OCI-LY1 (cell line): ENCODE data around the gene TULP4.

ENCODE experiments used
- H2AFZ ChIP-seq: fragments of 200-600 bp; sonication (generic), shearing (Covaris generic); 2 replicates; pipeline ENCODE4 v1.6.0; 2014; ENCODE audit warnings: antibody characterized with exemption, mild to moderate bottlenecking, low read length
- H3F3A ChIP-seq: fragments of 200-600 bp; sonication (generic), shearing (Covaris generic); 2 replicates; pipeline ENCODE4 v1.6.0; 2014; ENCODE audit warnings: mild to moderate bottlenecking, antibody characterized with exemption, low read length, moderate library complexity; ENCODE audit not compliant: insufficient read depth
- H3K27ac ChIP-seq: fragments of 200-600 bp; sonication (generic); 2 replicates; pipeline ENCODE4 v1.5.1; 2014; ENCODE audit warnings: low read length, mixed run types, mild to moderate bottlenecking, low read depth; ENCODE audit not compliant: poor library complexity, severe bottlenecking
- H3K27me3 ChIP-seq: fragments of 200-600 bp; sonication (generic); 2 replicates; pipeline ENCODE4 v1.6.0; 2014; ENCODE audit warnings: antibody characterized with exemption, mild to moderate bottlenecking, low read length, moderate library complexity; ENCODE audit not compliant: insufficient read depth
- H3K36me3 ChIP-seq: fragments of 200-600 bp; sonication (generic); 2 replicates; pipeline ENCODE4 v1.6.1; 2014; ENCODE audit warnings: mild to moderate bottlenecking, antibody characterized with exemption, low read length, moderate library complexity, mixed read lengths; ENCODE audit not compliant: insufficient read depth
- H3K4me1 ChIP-seq: fragments of 200-600 bp; sonication (generic); 2 replicates; pipeline ENCODE4 v1.5.1; 2014; ENCODE audit warnings: mild to moderate bottlenecking, low read length, moderate library complexity; ENCODE audit not compliant: insufficient read depth, severe bottlenecking
- H3K4me2 ChIP-seq: fragments of 200-600 bp; sonication (generic), shearing (Covaris generic); 2 replicates; pipeline ENCODE4 v1.6.1; 2014; ENCODE audit warnings: low read length
- H3K4me3 ChIP-seq: fragments of 200-600 bp; sonication (generic); 2 replicates; pipeline ENCODE4 v1.5.1; 2014; ENCODE audit warnings: low read length, low read depth, mild to moderate bottlenecking, mixed read lengths; ENCODE audit not compliant: poor library complexity, severe bottlenecking
- H3K79me2 ChIP-seq: fragments of 200-600 bp; shearing (Covaris generic); 2 replicates; pipeline ENCODE4 v1.6.1; 2016; ENCODE audit warnings: mixed run types, low read length, mixed read lengths; ENCODE audit not compliant: insufficient read depth
- H3K9ac ChIP-seq: fragments of 200-600 bp; sonication (generic), shearing (Covaris generic); 2 replicates; pipeline ENCODE4 v1.6.1; 2014; ENCODE audit warnings: mild to moderate bottlenecking, low read length, mixed read lengths
- H3K9me2 ChIP-seq: fragments of 200-600 bp; sonication (generic), shearing (Covaris generic); 2 replicates; pipeline ENCODE4 v1.6.1; 2014; ENCODE audit warnings: low read depth, mild to moderate bottlenecking, low read length, mixed read lengths
- H3K9me3 ChIP-seq: fragments of 200-600 bp; shearing (Covaris generic); 2 replicates; pipeline ENCODE4 v1.6.1; 2014; ENCODE audit warnings: low read length, mixed read lengths
- H4K20me1 ChIP-seq: fragments of 200-600 bp; sonication (generic), shearing (Covaris generic); 2 replicates; pipeline ENCODE4 v1.6.0; 2016; ENCODE audit warnings: mild to moderate bottlenecking, low read length; ENCODE audit not compliant: insufficient read depth
- EZH2 ChIP-seq: fragments of 200-600 bp; sonication (generic), shearing (Covaris generic); IDR thresholded peaks from 2 replicates; pipeline ENCODE4 v1.8.0; 2017; ENCODE audit warnings: borderline replicate concordance, mixed run types, mild to moderate bottlenecking, antibody characterized with exemption, low read length, moderate library complexity, mixed read lengths
- TF ChIP-seq, protein P1 (sequence below): fragments of 200-600 bp; sonication (generic), shearing (Covaris generic); IDR thresholded peaks from 2 replicates; pipeline ENCODE4 v1.5.1; 2017; ENCODE audit warnings: mild to moderate bottlenecking, antibody characterized with exemption, low read length, moderate library complexity, mixed read lengths

The TULP4 gene

GRCh38 chr6:158448856-158449255 lies 136.6 kb downstream of the TULP4 start:
- Histone ChIP-seq H3K79me2 (no peaks in the 10 kb centered on the region), H2AFZ (no peak overlapping the region), H3K27ac (no peak overlapping the region), H3K4me2 (no peak overlapping the region), H3K4me1 (no peaks in the 10 kb centered on the region), H4K20me1 (no peaks in the 10 kb centered on the region), H3K36me3 (peaks cover 31% of the 10 kb centered on the region), H3K9me3 (no peaks in the 10 kb centered on the region), H3K4me3 (no peak overlapping the region), H3K9me2 (no peaks in the 10 kb centered on the region), H3K9ac (no peak overlapping the region), H3F3A (no peaks in the 10 kb centered on the region), H3K27me3 (no peaks in the 10 kb centered on the region)
- TF ChIP-seq, protein P1, sequence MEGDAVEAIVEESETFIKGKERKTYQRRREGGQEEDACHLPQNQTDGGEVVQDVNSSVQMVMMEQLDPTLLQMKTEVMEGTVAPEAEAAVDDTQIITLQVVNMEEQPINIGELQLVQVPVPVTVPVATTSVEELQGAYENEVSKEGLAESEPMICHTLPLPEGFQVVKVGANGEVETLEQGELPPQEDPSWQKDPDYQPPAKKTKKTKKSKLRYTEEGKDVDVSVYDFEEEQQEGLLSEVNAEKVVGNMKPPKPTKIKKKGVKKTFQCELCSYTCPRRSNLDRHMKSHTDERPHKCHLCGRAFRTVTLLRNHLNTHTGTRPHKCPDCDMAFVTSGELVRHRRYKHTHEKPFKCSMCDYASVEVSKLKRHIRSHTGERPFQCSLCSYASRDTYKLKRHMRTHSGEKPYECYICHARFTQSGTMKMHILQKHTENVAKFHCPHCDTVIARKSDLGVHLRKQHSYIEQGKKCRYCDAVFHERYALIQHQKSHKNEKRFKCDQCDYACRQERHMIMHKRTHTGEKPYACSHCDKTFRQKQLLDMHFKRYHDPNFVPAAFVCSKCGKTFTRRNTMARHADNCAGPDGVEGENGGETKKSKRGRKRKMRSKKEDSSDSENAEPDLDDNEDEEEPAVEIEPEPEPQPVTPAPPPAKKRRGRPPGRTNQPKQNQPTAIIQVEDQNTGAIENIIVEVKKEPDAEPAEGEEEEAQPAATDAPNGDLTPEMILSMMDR = no peak
- TF ChIP-seq EZH2 = no peak

DNA sequence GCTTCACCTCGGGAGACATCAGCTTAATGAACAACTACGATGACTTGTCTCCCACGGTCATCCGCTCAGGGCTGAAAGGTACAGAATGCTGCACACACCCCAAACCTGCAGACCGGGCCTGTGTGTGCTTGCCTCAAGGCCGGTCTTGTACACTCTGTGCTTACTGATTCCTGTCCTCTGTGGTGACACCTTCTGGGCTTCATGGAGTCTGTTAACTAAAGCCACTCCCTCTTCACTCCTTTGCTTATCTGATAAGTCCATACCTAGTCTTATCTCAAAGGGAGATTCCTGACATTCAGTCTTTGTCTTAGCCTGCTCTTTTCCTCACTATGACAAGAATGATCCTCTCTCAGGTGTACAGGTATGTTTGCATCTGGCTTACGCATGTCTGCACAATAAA lies 139.9 kb downstream of the TULP4 start:
- no peaks in the 10 kb centered on the region for H3K9me3 ChIP-seq
- H3K4me1 ChIP-seq = no peaks in the 10 kb centered on the region
- H3K9ac ChIP-seq = no peak overlapping the region
- no peaks in the 10 kb centered on the region for H3F3A ChIP-seq
- no peak for TF ChIP-seq EZH2
- TF ChIP-seq, protein P1 = no peak
- no peak overlapping the region for H3K4me3 ChIP-seq
- no peaks in the 10 kb centered on the region for H3K27me3 ChIP-seq
- no peaks in the 10 kb centered on the region for H4K20me1 ChIP-seq
- peaks cover 41% of the 10 kb centered on the region for H3K36me3 ChIP-seq
- no peaks in the 10 kb centered on the region for H3K79me2 ChIP-seq
- H2AFZ ChIP-seq = no peak overlapping the region
- no peak overlapping the region for H3K4me2 ChIP-seq
- no peaks in the 10 kb centered on the region for H3K9me2 ChIP-seq
- no peak overlapping the region for H3K27ac ChIP-seq

GRCh38 chr6:158457131-158457530 lies 144.9 kb downstream of the TULP4 start:
- Histone ChIP-seq H3K27me3 (no peaks in the 10 kb centered on the region), H2AFZ (no peak overlapping the region), H4K20me1 (no peaks in the 10 kb centered on the region), H3K4me1 (no peaks in the 10 kb centered on the region), H3F3A (no peaks in the 10 kb centered on the region), H3K4me2 (no peak overlapping the region), H3K9ac (no peak overlapping the region), H3K79me2 (no peaks in the 10 kb centered on the region), H3K27ac (no peak overlapping the region), H3K9me3 (no peaks in the 10 kb centered on the region), H3K9me2 (no peaks in the 10 kb centered on the region), H3K36me3 (peaks cover 52% of the 10 kb centered on the region), H3K4me3 (no peak overlapping the region)
- no peak for TF ChIP-seq EZH2
- TF ChIP-seq, protein P1 = no peak
